IPS DF 6.9 (cell line): ENCODE data around the gene TKTL1.

ENCODE experiments used
- DNase-seq: peaks from one replicate; pipeline ENCODE4 v3.0.0-alpha.2; 2013; ENCODE audit warnings: low read depth, low spot score
- H3K27ac ChIP-seq: one replicate; pipeline ENCODE4 v1.5.1; 2013; ENCODE audit warnings: low read length, control low read depth
- H3K27me3 ChIP-seq: 2 replicates; pipeline ENCODE4 v1.6.1; 2013; ENCODE audit warnings: mild to moderate bottlenecking, low read length; ENCODE audit not compliant: control insufficient read depth, insufficient read depth
- H3K36me3 ChIP-seq: 2 replicates; pipeline ENCODE4 v1.6.1; 2013; ENCODE audit warnings: low read length; ENCODE audit not compliant: control insufficient read depth, insufficient read depth
- H3K4me1 ChIP-seq: 2 replicates; pipeline ENCODE4 v1.6.1; 2013; ENCODE audit warnings: low read length; ENCODE audit not compliant: control insufficient read depth, insufficient read depth
- H3K4me3 ChIP-seq: 2 replicates; pipeline ENCODE4 v1.5.1; 2013; ENCODE audit warnings: mild to moderate bottlenecking, low read length
- H3K9me3 ChIP-seq: 2 replicates; pipeline ENCODE4 v1.6.1; 2013; ENCODE audit warnings: low read length, inconsistent platforms; ENCODE audit not compliant: control insufficient read depth, insufficient read depth
- WGBS: extraction: QIAGEN DNeasy Blood & Tissue Kit; methylation state at CpG from one replicate; pipeline ENCODE4 v1.1.7; 2013; ENCODE audit warnings: mixed read lengths, missing lambda C conversion rate; ENCODE audit not compliant: insufficient read length, insufficient coverage; 5-methylcytosine and 5-hydroxymethylcytosine counted together

The TKTL1 gene

DNA sequence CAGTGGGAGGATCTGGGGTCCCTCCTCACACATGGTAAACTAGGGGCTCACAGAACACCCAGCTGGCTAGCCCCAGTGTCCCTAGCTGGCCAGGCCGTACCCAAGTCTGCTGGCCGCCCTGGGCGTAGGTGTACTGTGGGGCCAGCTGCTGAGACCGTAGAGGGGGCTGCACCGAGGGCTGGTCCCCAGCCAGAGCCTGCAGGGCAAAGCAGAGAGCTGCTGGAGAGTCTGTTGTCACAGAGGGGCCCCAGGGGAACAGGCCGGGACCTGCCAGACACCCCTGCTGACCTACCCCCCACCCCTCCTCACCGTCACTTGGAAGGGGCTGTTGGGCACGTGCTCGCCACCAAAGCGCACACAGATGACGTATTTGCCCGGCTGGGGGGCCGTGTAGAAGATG, 58.9 kb downstream of the TKTL1 start:
- Histone ChIP-seq H3K4me1 (no peaks in the 10 kb centered on the region), H3K27me3 (no peaks in the 10 kb centered on the region), H3K9me3 (no peaks in the 10 kb centered on the region), H3K27ac (no peak overlapping the region), H3K4me3 (no peak overlapping the region), H3K36me3 (peaks cover 96% of the 10 kb centered on the region)
- no CpG with 5 or more reads among the region's 13 CpGs for WGBS
- no peak for DNase-seq

DNA sequence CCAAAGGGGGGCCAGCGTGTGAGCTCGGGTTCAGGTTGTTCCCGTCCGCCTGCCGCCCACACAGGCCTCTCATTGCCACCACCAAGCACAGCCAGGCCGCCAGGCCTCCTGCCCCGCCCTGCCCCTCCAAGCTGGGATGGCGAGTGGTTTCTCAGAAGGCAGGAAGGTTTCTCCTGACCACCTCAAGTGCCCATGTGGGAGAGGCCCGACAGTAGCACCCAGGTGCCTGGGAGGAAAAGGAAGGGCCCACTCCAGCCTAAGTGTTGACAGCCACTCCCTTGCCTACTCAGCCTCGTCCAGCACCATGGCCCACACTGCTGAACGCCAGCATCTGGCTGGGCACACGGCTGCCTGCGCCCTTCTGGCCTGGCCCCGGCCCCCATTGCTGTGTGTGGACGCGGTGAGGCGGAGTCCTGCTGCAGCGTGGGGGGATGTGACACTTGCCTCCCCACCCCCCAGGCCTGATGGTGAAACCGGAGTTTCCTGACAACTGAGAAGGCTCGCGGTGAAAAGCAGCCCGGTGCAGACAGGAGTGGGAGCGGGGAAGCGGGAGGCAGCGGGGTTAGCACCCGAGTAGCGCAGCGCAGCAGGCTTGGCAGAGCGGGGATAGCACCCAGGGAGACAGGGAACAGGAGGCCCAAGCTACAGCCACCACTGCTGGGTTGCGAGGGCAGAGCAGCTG, 59.6 kb downstream of the TKTL1 start:
- Histone ChIP-seq H3K27me3 (no peaks in the 10 kb centered on the region), H3K36me3 (peaks cover 96% of the 10 kb centered on the region), H3K27ac (no peak overlapping the region), H3K4me1 (no peaks in the 10 kb centered on the region), H3K4me3 (no peak overlapping the region), H3K9me3 (no peaks in the 10 kb centered on the region)
- no peak for DNase-seq
- no CpG with 5 or more reads among the region's 30 CpGs for WGBS

DNA sequence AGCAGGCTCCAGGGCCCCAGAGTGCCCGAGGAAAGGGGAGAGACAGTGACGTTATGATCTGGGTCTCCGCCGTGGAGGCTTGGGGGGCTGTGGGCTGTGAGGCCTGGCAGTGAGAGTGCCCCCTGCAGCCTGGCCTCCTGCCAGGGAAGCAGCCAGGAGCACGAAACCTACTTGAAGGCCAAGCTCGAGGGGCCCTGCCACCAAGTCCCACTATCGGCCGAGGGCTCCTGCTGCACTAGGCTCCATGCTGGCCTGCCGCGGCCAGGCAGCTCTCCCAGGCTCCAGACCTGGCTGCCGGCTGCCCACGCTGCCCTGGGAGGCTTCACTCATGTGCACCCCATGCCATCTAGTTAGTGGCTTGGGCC, 60.2 kb downstream of the TKTL1 start:
- no peak overlapping the region for H3K4me3 ChIP-seq
- DNase-seq = no peak
- no peaks in the 10 kb centered on the region for H3K4me1 ChIP-seq
- H3K36me3 ChIP-seq = peaks cover 97% of the 10 kb centered on the region
- no peaks in the 10 kb centered on the region for H3K9me3 ChIP-seq
- H3K27ac ChIP-seq = no peak overlapping the region
- no peaks in the 10 kb centered on the region for H3K27me3 ChIP-seq
- no CpG with 5 or more reads among the region's 12 CpGs for WGBS

DNA sequence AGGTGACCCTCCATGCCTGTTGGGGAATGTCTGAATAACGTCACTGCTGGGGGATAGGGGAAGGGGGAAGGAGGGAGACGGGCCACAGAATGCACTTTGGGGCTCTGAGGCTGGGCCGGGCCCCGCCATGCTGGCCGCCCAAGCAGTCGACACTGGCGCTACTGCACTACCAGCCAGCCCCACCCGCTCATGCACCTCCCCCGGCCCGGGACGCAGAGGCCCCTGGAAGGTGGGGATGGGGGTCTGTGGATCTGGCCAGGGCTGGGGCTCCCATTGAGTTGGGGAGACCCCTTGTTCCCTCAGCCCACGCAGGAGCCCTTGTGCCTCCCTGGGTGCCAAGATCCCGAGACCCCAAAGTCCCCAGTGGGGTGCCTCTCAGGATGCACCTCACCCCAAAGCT, 61.0 kb downstream of the TKTL1 start:
- no CpG with 5 or more reads among the region's 13 CpGs for WGBS
- Histone ChIP-seq H3K4me3 (no peak overlapping the region), H3K36me3 (peaks cover 95% of the 10 kb centered on the region), H3K27me3 (no peaks in the 10 kb centered on the region), H3K4me1 (no peaks in the 10 kb centered on the region), H3K9me3 (no peaks in the 10 kb centered on the region), H3K27ac (no peak overlapping the region)
- DNase-seq = no peak

DNA sequence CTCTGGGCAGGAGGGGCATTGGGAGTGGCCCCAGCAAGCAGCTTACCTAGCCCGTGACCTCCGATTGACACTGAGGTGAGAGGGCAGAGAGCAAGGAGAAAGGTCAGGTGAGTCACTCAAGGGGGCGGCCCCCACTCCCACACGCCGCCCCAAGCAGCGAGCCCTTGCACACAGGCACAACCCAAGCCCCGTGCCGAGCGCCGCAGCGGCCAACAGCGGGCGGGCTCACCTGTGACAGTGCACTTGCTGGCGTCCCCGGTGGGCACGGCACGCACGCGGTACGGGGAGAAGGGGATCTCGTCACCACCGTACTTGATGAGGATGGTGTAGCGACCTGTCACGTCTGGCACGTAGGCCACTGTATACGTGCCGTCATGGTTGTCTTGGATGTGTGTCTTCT, 61.6 kb downstream of the TKTL1 start:
- Histone ChIP-seq H3K9me3 (no peaks in the 10 kb centered on the region), H3K27ac (no peak overlapping the region), H3K36me3 (peaks cover 96% of the 10 kb centered on the region), H3K4me3 (no peak overlapping the region), H3K27me3 (no peaks in the 10 kb centered on the region), H3K4me1 (no peaks in the 10 kb centered on the region)
- WGBS = no CpG with 5 or more reads among the region's 27 CpGs
- no peak for DNase-seq

DNA sequence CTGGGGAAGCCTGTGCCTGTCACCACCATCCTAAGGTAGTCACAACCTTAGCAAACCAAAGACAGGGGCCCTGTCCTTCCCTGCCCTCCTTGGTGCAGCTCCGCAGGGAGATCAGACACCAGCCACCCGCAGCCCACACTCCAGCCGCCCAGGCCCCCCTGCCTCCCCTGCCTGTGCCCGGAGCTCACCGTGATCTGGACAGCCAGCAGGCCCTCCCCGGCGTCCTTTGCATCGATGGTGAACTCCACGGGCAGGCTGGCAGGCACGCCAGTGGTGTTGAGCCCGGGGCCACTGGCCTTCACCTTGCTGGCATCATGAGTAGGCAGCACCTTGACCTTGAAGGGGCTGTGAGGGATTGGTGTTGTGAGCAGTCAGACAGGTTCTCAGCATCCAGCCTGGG, 62.4 kb downstream of the TKTL1 start:
- peaks cover 95% of the 10 kb centered on the region for H3K36me3 ChIP-seq
- H3K4me1 ChIP-seq = no peaks in the 10 kb centered on the region
- no peaks in the 10 kb centered on the region for H3K9me3 ChIP-seq
- no peaks in the 10 kb centered on the region for H3K27me3 ChIP-seq
- H3K27ac ChIP-seq = no peak overlapping the region
- WGBS = no CpG with 5 or more reads among the region's 11 CpGs
- no peak for DNase-seq
- no peak overlapping the region for H3K4me3 ChIP-seq

DNA sequence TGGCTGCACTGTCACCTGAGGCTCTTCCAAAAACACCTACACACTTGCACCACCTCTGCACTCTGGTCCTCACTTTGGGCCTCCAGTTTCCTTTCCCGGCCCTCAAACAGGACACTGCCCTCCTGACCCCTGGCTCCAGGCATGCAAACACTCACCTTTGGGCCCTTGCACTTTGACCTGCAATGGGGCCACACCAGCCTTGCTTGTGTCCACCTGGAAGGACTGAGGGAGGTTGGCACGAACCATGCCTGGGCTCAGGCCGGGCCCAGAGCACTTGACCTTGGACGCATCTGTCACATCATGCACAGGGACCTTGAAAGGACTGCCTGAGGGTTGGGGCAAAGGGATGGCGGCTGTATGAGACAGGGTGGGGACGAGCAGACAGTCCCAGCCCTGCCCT, 63.2 kb downstream of the TKTL1 start:
- H3K27ac ChIP-seq = no peak overlapping the region
- peaks cover 90% of the 10 kb centered on the region for H3K36me3 ChIP-seq
- no peak overlapping the region for H3K4me3 ChIP-seq
- H3K27me3 ChIP-seq = no peaks in the 10 kb centered on the region
- H3K9me3 ChIP-seq = no peaks in the 10 kb centered on the region
- WGBS = no CpG with 5 or more reads among the region's 6 CpGs
- DNase-seq = no peak
- H3K4me1 ChIP-seq = no peaks in the 10 kb centered on the region

DNA sequence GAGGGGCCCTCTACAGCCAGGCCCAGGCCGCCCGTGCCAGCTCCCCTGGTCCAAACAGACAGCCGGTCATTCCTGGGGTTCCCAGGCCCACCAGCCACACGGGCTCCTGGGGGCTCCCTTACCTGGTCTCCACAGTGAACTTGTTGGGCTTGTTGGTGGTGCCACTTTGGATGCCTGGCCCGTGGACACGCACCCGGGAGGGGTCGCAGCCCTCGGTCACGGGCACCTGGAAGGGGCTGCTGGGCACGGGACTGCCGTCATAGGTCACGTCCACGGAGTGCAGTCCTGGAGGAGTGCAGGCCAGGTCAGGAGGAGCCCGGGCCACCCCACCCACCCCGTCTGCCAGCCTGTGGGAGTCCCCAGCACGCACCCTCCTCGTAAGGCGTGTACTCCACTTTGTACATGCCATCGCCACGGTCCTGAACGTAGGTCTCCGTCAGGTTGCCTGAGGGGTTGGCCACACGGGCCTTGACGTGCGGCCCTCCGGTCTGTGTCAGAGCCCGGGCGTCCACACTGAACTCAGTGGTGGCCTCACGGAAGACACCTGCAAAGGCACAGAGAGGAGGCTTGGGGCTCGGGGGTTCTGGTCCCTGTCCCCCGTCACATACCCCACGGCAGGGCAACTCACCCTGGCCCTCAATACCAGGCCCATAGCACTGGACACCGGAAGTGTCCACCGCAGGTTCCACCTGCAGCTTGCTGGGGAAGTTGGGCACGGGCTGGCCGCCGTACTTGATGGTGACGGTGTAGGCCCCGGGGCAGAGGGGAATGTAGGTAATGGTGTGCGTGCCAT, 64.0 kb downstream of the TKTL1 start:
- Histone ChIP-seq H3K4me1 (no peaks in the 10 kb centered on the region), H3K27ac (no peak overlapping the region), H3K4me3 (no peak overlapping the region), H3K36me3 (peaks cover 90% of the 10 kb centered on the region), H3K9me3 (no peaks in the 10 kb centered on the region), H3K27me3 (no peaks in the 10 kb centered on the region)
- no peak for DNase-seq
- no CpG with 5 or more reads among the region's 41 CpGs for WGBS

DNA sequence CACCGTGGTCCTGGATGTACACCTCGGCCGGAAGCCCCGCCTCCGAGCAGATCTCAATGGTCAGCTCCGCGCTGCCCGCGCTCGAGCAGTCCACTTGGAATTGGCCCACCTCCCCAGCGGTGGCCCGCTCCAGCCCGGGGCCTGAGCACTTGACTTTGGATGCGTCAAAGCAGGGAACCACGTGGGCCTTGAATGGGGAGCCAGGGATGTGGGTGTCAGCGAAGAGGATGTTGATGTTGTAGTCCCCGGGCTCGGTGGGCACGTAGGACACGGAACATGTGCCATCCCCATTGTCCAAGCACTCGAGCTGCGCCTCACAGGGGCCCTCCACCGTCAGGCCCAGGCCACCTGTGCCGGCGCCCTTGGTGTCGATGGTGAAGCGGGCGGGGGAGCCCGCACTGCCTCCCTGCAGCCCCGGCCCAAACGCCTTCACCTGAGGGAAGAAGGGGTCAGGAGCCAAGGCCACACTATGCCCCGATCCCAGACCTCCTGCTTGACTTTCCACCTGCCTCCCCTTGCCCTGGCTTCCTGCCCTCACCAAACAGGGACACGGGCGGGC, 64.6 kb downstream of the TKTL1 start:
- Histone ChIP-seq H3K4me1 (no peaks in the 10 kb centered on the region), H3K27ac (no peak overlapping the region)
- WGBS = no CpG with 5 or more reads among the region's 34 CpGs

DNA sequence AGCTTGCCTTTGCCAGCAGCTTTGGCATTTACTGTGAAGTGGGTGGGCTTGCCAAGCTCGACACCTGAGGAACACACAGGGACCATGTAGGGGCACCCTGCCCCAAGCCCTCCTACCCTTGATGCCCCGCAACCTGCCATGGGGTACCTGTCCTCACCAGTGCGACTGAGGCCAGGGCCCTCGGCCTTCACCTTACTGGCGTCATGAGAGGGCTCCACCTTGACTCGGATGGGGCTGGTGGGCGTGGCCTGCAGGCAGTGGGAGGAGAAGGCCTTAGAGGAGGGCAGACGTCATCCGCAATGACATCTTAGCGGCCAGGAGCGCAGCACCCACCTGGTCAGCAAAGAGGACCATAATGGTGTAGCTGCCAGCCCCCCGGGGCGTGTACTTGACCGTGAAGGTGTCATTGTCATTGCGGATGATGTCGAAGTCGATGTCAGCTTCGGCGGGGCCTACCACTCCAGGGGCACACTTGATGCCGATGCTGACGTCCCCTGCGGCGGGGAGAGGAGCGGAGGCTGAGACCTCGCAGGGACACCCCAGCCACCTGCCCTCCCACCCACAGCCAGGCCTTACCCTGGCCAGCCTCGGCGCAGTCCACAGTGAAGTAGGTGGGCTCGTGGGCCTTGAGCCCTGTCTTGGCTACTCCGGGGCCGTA, 66.6 kb downstream of the TKTL1 start:
- no peak for DNase-seq

More for the DNA sequence above, 64.6 kb downstream of the TKTL1 start:
- no peak for DNase-seq
- peaks cover 89% of the 10 kb centered on the region for H3K36me3 ChIP-seq
- H3K9me3 ChIP-seq = no peaks in the 10 kb centered on the region
- H3K27me3 ChIP-seq = no peaks in the 10 kb centered on the region
- H3K4me3 ChIP-seq = no peak overlapping the region

More for the DNA sequence above, 66.6 kb downstream of the TKTL1 start:
- no peak overlapping the region for H3K27ac ChIP-seq
- WGBS = no CpG with 5 or more reads among the region's 30 CpGs
- H3K4me1 ChIP-seq = no peaks in the 10 kb centered on the region
- no peaks in the 10 kb centered on the region for H3K9me3 ChIP-seq
- no peaks in the 10 kb centered on the region for H3K27me3 ChIP-seq
- no peak overlapping the region; the same call in 1 of the 2 replicates for H3K4me3 ChIP-seq
- H3K36me3 ChIP-seq = peaks cover 90% of the 10 kb centered on the region
